Measurements from ENCODE around the gene TMEM132C. TPM values are rescaled to one million over a fixed set of nuclear protein-coding genes. Genes with fewer than 3 reads are reported as not detected.

TMEM132C gene
- polyA plus RNA-seq, 2 of the 4 experiments (the other 2 are of a cell fraction), result not detected

- no peak overlapping the region for H3K27ac ChIP-seq
- H3K9me3 ChIP-seq, result no peaks in the 10 kb centered on the region
- ChIA-PET CTCF (interaction anchor here (0.6 kb wide), 1 partner anchor 262 kb away, joined by 3 read pairs; no protein-coding TSS in a partner anchor), POLR2A (no interaction called here)
- DNase-seq (ENCODE audit: low read depth in 1 of 2, low spot score in 1 of 2) (no peak), FAIRE-seq (no peak), ATAC-seq (no peak)
- no peak for TF ChIP-seq HOXA7 (CRISPR knock-in tag; IDR thresholded peaks at IDR 0.05)
- no peak for TF ChIP-seq MAZ (IDR thresholded peaks at IDR 0.05; ENCODE audit: borderline replicate concordance, low read depth, low read length)
- no peak for TF ChIP-seq HES2 (IDR thresholded peaks at IDR 0.05)
- TF ChIP-seq HEYL (CRISPR knock-in tag; IDR thresholded peaks at IDR 0.05), result no peak
- TF ChIP-seq ZSCAN20 (CRISPR knock-in tag; IDR thresholded peaks at IDR 0.05), result no peak
- TF ChIP-seq RARB (CRISPR knock-in tag; IDR thresholded peaks at IDR 0.05), result no peak
- TF ChIP-seq USF2 (IDR thresholded peaks at IDR 0.05), result no peak
- TF ChIP-seq RNF2 (IDR thresholded peaks at IDR 0.05; ENCODE audit: borderline replicate concordance, low read depth), result no peak
- no peak for TF ChIP-seq NFE2L2 (conservative IDR thresholded peaks at IDR 0.05; ENCODE audit: low read length)
- no peak for TF ChIP-seq ZFP36 (IDR thresholded peaks at IDR 0.05; ENCODE audit: borderline replicate concordance, partially characterized antibody)
- no peak for TF ChIP-seq PHF8 (IDR thresholded peaks at IDR 0.05; ENCODE audit: borderline replicate concordance, low read depth)
- no peak for TF ChIP-seq ESRRA (IDR thresholded peaks at IDR 0.05; ENCODE audit: borderline replicate concordance, low read length)
- no peak for TF ChIP-seq EHMT2 (IDR thresholded peaks at IDR 0.05; ENCODE audit: low read depth)
- TF ChIP-seq BCL3 (IDR thresholded peaks at IDR 0.05), result no peak
- TF ChIP-seq E2F6 (IDR thresholded peaks at IDR 0.05; ENCODE audit: borderline replicate concordance, low read depth), result no peak
- TF ChIP-seq MYC (IDR thresholded peaks at IDR 0.05; ENCODE audit: borderline replicate concordance, low read length), result no peak
- H3K4me2 ChIP-seq, result no peak overlapping the region
- under 1% methylated on average over 6 of the region's 6 CpGs for WGBS (ENCODE audit: missing lambda C conversion rate)
- H3K4me3 ChIP-seq, result no peak overlapping the region
- H3K4me1 ChIP-seq, result no peaks in the 10 kb centered on the region
Observed at GRCh38 chr12:128592220-128592744, 325.3 kb downstream of the TMEM132C start.

- 1% methylated on average over 7 of the region's 7 CpGs for WGBS (ENCODE audit: missing lambda C conversion rate)
- H3K9me3 ChIP-seq, result no peaks in the 10 kb centered on the region
- H3K27ac ChIP-seq, result no peak overlapping the region
- ChIA-PET POLR2A (no interaction called here), CTCF (no interaction called here)
- no peaks in the 10 kb centered on the region for H3K4me1 ChIP-seq
- FAIRE-seq (no peak), ATAC-seq (no peak), DNase-seq (ENCODE audit: low read depth in 1 of 2, low spot score in 1 of 2) (no peak)
- no peak overlapping the region for H3K4me2 ChIP-seq
- no peak overlapping the region for H3K4me3 ChIP-seq
- TF ChIP-seq FOSB (CRISPR knock-in tag; IDR thresholded peaks at IDR 0.05) (no peak), CHD4 (IDR thresholded peaks at IDR 0.05; ENCODE audit: borderline replicate concordance) (no peak), FOSL2 (IDR thresholded peaks at IDR 0.05) (no peak), FOSL2 (CRISPR knock-in tag; IDR thresholded peaks at IDR 0.05) (no peak), ZC3H11A (IDR thresholded peaks at IDR 0.05) (no peak), RFX5 (IDR thresholded peaks at IDR 0.05) (no peak)
Observed at GRCh38 chr12:128594521-128594920, 327.6 kb downstream of the TMEM132C start.

GRCh38 chr12:128595609-128596008 lies 328.6 kb downstream of the TMEM132C start:
- WGBS (ENCODE audit: missing lambda C conversion rate), result 18% methylated on average over 8 of the region's 8 CpGs
- TF ChIP-seq HOXA7 (CRISPR knock-in tag; IDR thresholded peaks at IDR 0.05), result no peak
- no peak for TF ChIP-seq SMC3 (IDR thresholded peaks at IDR 0.05)
- TF ChIP-seq HES2 (IDR thresholded peaks at IDR 0.05), result no peak
- TF ChIP-seq CBX2 (IDR thresholded peaks at IDR 0.05; ENCODE audit: borderline replicate concordance, low read depth), result no peak
- no peak for TF ChIP-seq CEBPB (IDR thresholded peaks at IDR 0.05)
- no peak for TF ChIP-seq KDM5A (IDR thresholded peaks at IDR 0.05)
- TF ChIP-seq TFCP2L1 (CRISPR knock-in tag; IDR thresholded peaks at IDR 0.05), result no peak
- no peak for TF ChIP-seq CHD2 (IDR thresholded peaks at IDR 0.05; ENCODE audit: low read length, partially characterized antibody)
- TF ChIP-seq SREBF2 (IDR thresholded peaks at IDR 0.05), result no peak
- no peak for TF ChIP-seq RCOR1 (IDR thresholded peaks at IDR 0.05; ENCODE audit: low read depth, low read length)
- TF ChIP-seq EHF (CRISPR knock-in tag; IDR thresholded peaks at IDR 0.05), result no peak
- no peak for TF ChIP-seq ZSCAN20 (CRISPR knock-in tag; IDR thresholded peaks at IDR 0.05)
- TF ChIP-seq BHLHE40 (IDR thresholded peaks at IDR 0.05; ENCODE audit: low read depth, low read length), result no peak
- no peak for TF ChIP-seq FOXS1 (CRISPR knock-in tag; IDR thresholded peaks at IDR 0.05)
- no peak for TF ChIP-seq RNF2 (IDR thresholded peaks at IDR 0.05; ENCODE audit: borderline replicate concordance, low read depth)
- TF ChIP-seq ZFP36 (IDR thresholded peaks at IDR 0.05; ENCODE audit: borderline replicate concordance, partially characterized antibody), result no peak
- no peak for TF ChIP-seq NPAS2 (CRISPR knock-in tag; IDR thresholded peaks at IDR 0.05; ENCODE audit: borderline replicate concordance)
- no peak for TF ChIP-seq MAZ (IDR thresholded peaks at IDR 0.05; ENCODE audit: borderline replicate concordance, low read depth, low read length)
- TF ChIP-seq POLR2A (IDR thresholded peaks at IDR 0.05; ENCODE audit: low read length), result no peak

More at GRCh38 chr12:128595609-128596008, 328.6 kb downstream of the TMEM132C start:
- DNase-seq (ENCODE audit: low read depth in 1 of 2, low spot score in 1 of 2), result no peak
- ChIA-PET CTCF (no interaction called here), POLR2A (no interaction called here)
- Histone ChIP-seq H3K27ac (no peak overlapping the region), H3K4me3 (no peak overlapping the region), H3K4me2 (no peak overlapping the region), H3K9me3 (no peaks in the 10 kb centered on the region), H3K4me1 (no peaks in the 10 kb centered on the region)
- no peak for ATAC-seq
- FAIRE-seq, result no peak
